Astrocyte of the cerebellum (primary cell): ENCODE measurements around the gene MYCBPAP.

Experiments used
- DNase-seq: peaks from one replicate; pipeline ENCODE4 v3.0.0-alpha.2; 2011; ENCODE audit warnings: low read depth
- H3K4me3 ChIP-seq: 2 replicates; pipeline ENCODE4 v1.5.1; 2011; ENCODE audit warnings: mild to moderate bottlenecking, low read depth, low read length, moderate library complexity
- CTCF ChIP-seq: IDR thresholded peaks from 2 replicates; pipeline ENCODE4 v1.5.1; 2012; ENCODE audit warnings: low read length, low read depth, moderate library complexity, mild to moderate bottlenecking; ENCODE audit errors: missing control alignments
- in situ Hi-C: cut with HindIII; loops from 2 replicates; pipeline ENCODE4 v1.10.0; 2017; ENCODE audit warnings: low sequenced_read_pairs

Gene MYCBPAP

GRCh38 chr17:50523208-50523607, 15.0 kb downstream of the MYCBPAP start:
- H3K4me3 ChIP-seq = no peak overlapping the region
- no peak for DNase-seq
- TF ChIP-seq CTCF = no peak
- in situ Hi-C loops = no loop called here

- no peak for TF ChIP-seq CTCF
- in situ Hi-C loops = no loop called here
- no peak for DNase-seq
- no peak overlapping the region for H3K4me3 ChIP-seq
Observed at GRCh38 chr17:50524838-50525237, 16.6 kb downstream of the MYCBPAP start.

- in situ Hi-C loops = no loop called here
- DNase-seq = no peak
- TF ChIP-seq CTCF = no peak
- H3K4me3 ChIP-seq = no peak overlapping the region
Observed at GRCh38 chr17:50527155-50527762, 19.0 kb downstream of the MYCBPAP start.

GRCh38 chr17:50527949-50528474, 19.8 kb downstream of the MYCBPAP start:
- no peak for DNase-seq
- H3K4me3 ChIP-seq = no peak overlapping the region
- TF ChIP-seq CTCF = no peak
- in situ Hi-C loops = no loop called here

- no peak for DNase-seq
- no peak for TF ChIP-seq CTCF
Observed at GRCh38 chr17:50529849-50530248, 21.6 kb downstream of the MYCBPAP start.

GRCh38 chr17:50531428-50532025, 23.3 kb downstream of the MYCBPAP start:
- H3K4me3 ChIP-seq = no peak overlapping the region
- no peak for TF ChIP-seq CTCF
- in situ Hi-C loops = no loop called here
- DNase-seq = no peak

More at GRCh38 chr17:50529849-50530248, 21.6 kb downstream of the MYCBPAP start:
- H3K4me3 ChIP-seq = no peak overlapping the region
- in situ Hi-C loops = no loop called here
